Stomach (tissue), 4 donors: Measurements from ENCODE around the gene ATP5IF1.

Experiments used
- CTCF ChIP-seq, 7 experiments: fragments of 450-650 bp in 4 of 7; fragments of 200-600 bp in 3 of 7; sonication (generic) in 3 of 7; IDR thresholded peaks; one replicate each; pipeline ENCODE4 v1.5.1; 2016 to 2019; ENCODE audit warnings: antibody characterized with exemption in 7 of 7, control low read depth in 2 of 7, mild to moderate bottlenecking in 1 of 7
- EP300 ChIP-seq: sonication (generic); formaldehyde crosslinking; IDR thresholded peaks from one replicate; pipeline ENCODE4 v1.6.1; 2017; ENCODE audit warnings: antibody characterized with exemption
- POLR2A ChIP-seq, 4 donors: fragments of 450-650 bp; IDR thresholded peaks; one replicate each; pipeline ENCODE4 v1.6.1; 2016; ENCODE audit warnings: antibody characterized with exemption in 4 of 4, control low read depth in 2 of 4, mild to moderate bottlenecking in 1 of 4, moderate library complexity in 1 of 4
- POLR2AphosphoS5 ChIP-seq, 3 donors: sonication (generic); formaldehyde crosslinking; IDR thresholded peaks; one replicate each; pipeline ENCODE4 v1.6.1; 2016; ENCODE audit warnings: antibody characterized with exemption in 3 of 3

GRCh38 chr1:28209700-28210099 lies 26.2 kb upstream of the ATP5IF1 start:
- TF ChIP-seq POLR2A (IDR thresholded peaks at IDR 0.05) (no peak), CTCF (IDR thresholded peaks at IDR 0.05) (no peak), POLR2AphosphoS5 (IDR thresholded peaks at IDR 0.05) (no peak), EP300 (no peak)
